Measurements from ENCODE around the gene CHD1.

DNA sequence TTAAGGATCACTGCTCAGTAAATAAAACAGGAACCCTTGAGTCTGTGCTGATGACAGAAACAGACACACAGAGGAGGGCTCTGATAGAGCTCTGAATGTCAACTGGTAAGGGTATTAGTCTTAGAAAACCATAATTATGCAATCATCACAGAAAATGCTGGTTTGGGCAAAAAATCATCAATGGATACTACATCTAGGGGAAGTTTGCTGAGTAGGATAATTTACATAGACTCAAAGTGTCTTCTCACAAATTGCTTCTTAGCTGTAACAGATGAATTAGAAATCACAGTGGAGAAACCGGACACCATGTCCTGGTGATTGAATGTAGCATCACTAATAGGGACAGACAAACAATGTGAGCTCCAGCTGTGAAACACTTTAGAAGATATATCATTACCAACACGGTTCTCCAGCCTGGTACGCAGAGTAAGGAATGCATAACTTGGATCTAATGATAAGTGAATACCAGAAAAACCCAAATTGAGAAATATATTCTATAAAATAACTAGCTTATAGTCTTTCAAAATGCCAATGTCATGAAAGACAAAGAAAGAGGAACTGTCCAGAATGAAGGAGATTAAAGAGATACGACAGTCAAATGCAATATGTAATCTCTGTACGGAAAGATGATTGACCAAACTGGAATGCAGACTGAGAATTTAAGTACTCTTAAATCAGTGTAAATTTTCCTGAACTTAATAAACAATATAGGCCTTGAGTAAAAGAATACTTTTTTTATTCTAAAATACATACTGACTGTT is 17.3 kb downstream of the CHD1 start:
- no peak for TF ChIP-seq POLR2A (IDR thresholded peaks at IDR 0.05; ENCODE audit: low read depth)
- no peak for TF ChIP-seq CTCF (IDR thresholded peaks at IDR 0.05)
- TF ChIP-seq EP300 (IDR thresholded peaks at IDR 0.05): no peak

All from esophagus muscularis mucosa (tissue), 4 donors.